ENCODE measurements around the gene NELFE. TPM values are rescaled to one million over a fixed set of nuclear protein-coding genes. Genes with fewer than 3 reads are reported as not detected.

NELFE gene
- total and polyA plus RNA-seq, 2 of the 13 experiments (the other 11 are each of a cell fraction or from before 2014, with no cell fraction given) = 51.3 to 69.8 TPM

GRCh38 chr6:31971993-31972708, 13.4 kb upstream of the NELFE start, which contains the start of gene DXO (continued):
- TF ChIP-seq ZFP91 (CRISPR knock-in tag; IDR thresholded peaks at IDR 0.05; ENCODE audit: borderline replicate concordance) (peak; percentile 95), CCDC6 (CRISPR knock-in tag; IDR thresholded peaks at IDR 0.05) (peak; percentile 82), KDM1A (CRISPR knock-in tag; IDR thresholded peaks at IDR 0.05) (peak; percentile 87; the same call in 1 of the 2 replicates), AHR (CRISPR knock-in tag; IDR thresholded peaks at IDR 0.05) (peak; percentile 75; the same call in 1 of the 2 replicates), CREB3 (CRISPR knock-in tag; IDR thresholded peaks at IDR 0.05) (peak; percentile 39), SMARCC2 (IDR thresholded peaks at IDR 0.05) (peak; percentile 85; the same call in 1 of the 2 replicates), ZKSCAN1 (IDR thresholded peaks at IDR 0.05; ENCODE audit: low read length) (no peak), BRCA1 (CRISPR knock-in tag; IDR thresholded peaks at IDR 0.05) (peak; percentile 88; the same call in 1 of the 2 replicates), ZNF20 (CRISPR knock-in tag; IDR thresholded peaks at IDR 0.05) (0 out of 2 replicates have a peak, but pooled peaks have one; percentile 27), ZNF576 (CRISPR knock-in tag; IDR thresholded peaks at IDR 0.05) (no peak; the same call in 1 of the 2 replicates), SYNCRIP (IDR thresholded peaks at IDR 0.05; ENCODE audit: insufficient read depth, low read depth, low read length) (no peak), CENPT (CRISPR knock-in tag; IDR thresholded peaks at IDR 0.05; ENCODE audit: low read depth) (peak; percentile 50; the same call in 1 of the 2 replicates), JUND (CRISPR knock-in tag; IDR thresholded peaks at IDR 0.05) (peak; percentile 38; the same call in 1 of the 2 replicates), TRIM22 (IDR thresholded peaks at IDR 0.05) (no peak), EED (CRISPR knock-in tag; IDR thresholded peaks at IDR 0.05) (peak; percentile 70; the same call in 1 of the 2 replicates), SALL2 (CRISPR knock-in tag; IDR thresholded peaks at IDR 0.05) (peak; percentile 65), GTF2F1 (IDR thresholded peaks at IDR 0.05; ENCODE audit: low read length) (no peak), ZNF317 (CRISPR knock-in tag; IDR thresholded peaks at IDR 0.05) (peak; percentile 74), ZBTB43 (CRISPR knock-in tag; conservative IDR thresholded peaks at IDR 0.05) (peak; percentile 86; the same call in 1 of the 2 replicates), EZH2 (conservative IDR thresholded peaks at IDR 0.05; ENCODE audit: low read depth, low read length) (no peak), ZNF589 (CRISPR knock-in tag; conservative IDR thresholded peaks at IDR 0.05) (peak; percentile 96), ZNF503 (CRISPR knock-in tag; IDR thresholded peaks at IDR 0.05) (peak; percentile 60; the same call in 1 of the 2 replicates)
